TTC549 (cell line): Measurements from ENCODE around the gene RPL26.
"Not testable (repeated sequence)": the region's sequence is repeated elsewhere in the genome, so short reads cannot be mapped to it uniquely, and the experiment has no call there.

Experiments
- FAIRE-seq: peaks from 2 replicates; lab custom pipeline; 2012; peaks lifted over from hg19 to GRCh38; lab: Jason Lieb, UNC

RPL26 gene

GRCh38 chr17:8365143-8365542 is 17.9 kb downstream of the RPL26 start:
- no peak for FAIRE-seq

DNA sequence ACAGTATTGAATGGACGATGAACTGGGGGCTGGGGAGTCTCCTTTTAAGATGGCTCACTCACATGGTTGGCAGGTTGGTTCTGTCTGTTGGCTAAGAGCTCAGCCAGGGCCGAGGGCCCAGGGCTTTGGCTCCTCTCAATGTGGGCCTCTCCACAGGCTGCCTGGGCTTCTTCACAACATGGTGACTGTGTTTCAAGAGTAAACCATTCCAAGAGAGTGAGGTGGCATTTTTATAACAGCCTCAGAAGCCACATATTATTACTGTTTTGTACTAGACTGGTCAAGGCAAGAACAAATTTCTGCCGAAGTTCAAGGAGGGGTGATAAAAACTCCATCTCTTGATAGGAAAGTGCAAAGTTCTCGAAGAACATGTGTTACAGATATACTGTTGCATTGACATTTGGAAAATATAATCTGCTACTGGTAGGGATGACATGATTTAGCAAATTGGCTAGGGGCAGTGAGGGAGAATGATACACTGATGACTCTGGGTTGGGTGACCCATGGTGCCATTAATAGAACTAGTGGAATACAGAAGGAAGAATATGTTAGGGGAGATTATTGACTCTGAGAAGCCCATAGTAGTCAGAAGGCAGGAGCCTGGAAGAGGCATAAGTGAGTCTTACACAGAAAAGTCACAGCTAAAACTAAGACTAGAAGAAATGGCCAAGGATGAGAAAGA is 20.2 kb downstream of the RPL26 start:
- no peak for FAIRE-seq

GRCh38 chr17:8360751-8361150 is 22.2 kb downstream of the RPL26 start:
- no peak for FAIRE-seq

DNA sequence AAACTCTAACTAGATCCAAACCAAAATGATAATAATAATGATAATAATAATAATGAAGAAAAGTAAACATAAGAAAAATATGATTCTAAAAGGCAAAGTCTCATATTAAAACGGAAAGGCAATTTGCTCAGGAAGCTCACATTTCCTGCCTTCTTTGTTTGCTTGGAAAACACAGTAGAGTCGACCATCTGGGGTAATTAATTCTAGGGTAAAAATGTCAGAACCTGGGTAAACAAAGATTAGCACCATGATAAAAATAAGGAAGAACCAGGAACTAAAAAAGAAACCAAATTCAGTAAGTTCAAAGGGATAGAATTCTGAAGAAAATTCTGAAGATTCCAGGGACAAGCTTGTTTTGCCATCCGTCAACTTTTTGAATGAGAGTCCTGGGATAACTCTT is 22.7 kb downstream of the RPL26 start:
- FAIRE-seq: no peak

GRCh38 chr17:8359769-8360168 is 23.2 kb downstream of the RPL26 start:
- FAIRE-seq: no peak

- no peak for FAIRE-seq
Measured at GRCh38 chr17:8357910-8358309, 25.1 kb downstream of the RPL26 start.

GRCh38 chr17:8354236-8354635 is 28.8 kb downstream of the RPL26 start:
- no peak for FAIRE-seq

GRCh38 chr17:8353736-8354135 is 29.3 kb downstream of the RPL26 start:
- FAIRE-seq: no peak

DNA sequence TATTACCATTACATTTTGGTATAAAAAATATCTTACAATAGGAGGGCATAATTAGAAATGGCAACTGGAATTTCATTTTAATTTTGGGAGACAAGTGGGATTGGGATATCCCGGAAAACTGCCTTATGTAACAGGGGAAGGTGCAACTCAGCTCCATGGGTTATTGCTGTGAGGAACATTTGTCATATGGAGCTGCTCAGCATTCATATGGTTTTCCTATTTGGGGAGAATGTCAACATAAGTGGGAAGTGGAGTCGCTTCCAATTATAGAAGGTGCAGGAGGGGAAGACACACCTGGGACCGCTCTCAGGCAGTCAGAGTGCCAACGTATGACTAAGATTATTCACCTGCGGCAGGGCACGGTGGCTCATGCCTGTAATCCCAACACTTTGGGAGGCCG is 32.7 kb downstream of the RPL26 start:
- FAIRE-seq: no peak

GRCh38 chr17:8347001-8347400 is 36.0 kb downstream of the RPL26 start:
- FAIRE-seq: not testable (repeated sequence)

DNA sequence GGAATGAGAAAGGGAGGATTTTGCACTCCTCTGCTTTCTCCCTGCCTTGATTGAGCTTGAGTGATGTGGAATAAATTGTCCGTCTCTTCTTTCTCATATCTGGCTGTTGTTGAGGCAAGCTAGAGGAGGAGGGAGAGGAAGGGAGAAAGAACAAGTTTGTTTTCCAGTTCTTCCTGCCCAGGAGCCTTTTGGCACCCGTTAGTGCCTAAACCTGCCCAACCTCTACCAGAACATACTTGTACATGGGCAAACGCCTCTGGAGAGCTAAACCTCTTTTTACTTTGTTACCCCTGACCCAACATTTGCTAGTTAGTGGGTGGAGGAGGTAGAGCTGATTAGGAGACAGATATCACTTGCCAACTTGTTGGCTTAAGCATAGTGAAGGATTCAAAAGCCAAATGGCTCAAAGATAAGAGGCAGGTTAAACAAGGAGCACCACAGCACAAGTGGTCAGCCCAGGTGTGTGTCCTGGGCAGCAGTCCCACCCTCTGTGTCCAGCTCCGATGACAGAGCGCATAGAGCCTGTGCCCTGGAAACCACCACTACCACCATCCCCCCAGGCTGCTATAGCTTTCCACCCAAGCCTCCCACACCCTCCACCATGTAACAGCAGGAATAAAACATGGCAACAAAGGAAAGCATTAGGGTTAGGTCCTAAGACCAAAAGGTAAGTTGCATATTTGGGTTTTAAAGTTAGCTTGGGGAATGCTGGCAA is 36.9 kb downstream of the RPL26 start:
- no peak for FAIRE-seq

DNA sequence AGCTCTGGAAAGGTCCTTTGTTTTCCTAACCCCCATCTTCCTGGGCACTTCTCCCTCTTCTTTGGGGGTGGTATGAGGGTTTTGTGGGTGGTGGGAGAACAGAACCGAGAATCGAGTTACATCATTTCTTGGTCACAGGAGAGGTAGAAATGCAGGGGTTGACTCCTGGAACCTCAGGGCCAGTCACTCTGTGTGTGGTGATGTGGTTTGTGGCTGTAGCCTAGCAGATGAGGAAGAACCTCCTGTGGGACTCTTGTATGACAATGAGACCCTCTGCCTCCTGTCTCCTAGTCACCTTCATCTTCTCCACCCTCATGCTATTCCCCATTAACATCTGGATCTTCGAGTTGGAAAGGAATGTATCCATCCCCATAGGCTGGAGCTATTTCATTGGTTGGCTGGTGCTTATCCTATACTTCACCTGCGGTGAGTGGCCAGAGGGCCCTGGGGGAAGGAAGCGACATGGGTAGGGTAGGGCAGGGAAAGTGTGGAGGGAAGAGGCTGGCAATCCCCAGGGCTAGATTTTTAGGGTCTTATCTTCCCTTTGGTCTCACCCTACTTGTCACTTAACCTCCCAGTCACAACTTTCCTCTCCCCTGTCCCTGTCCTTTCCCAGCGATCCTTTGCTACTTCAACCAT is 37.8 kb downstream of the RPL26 start:
- FAIRE-seq: no peak

GRCh38 chr17:8341456-8341855 is 41.5 kb downstream of the RPL26 start:
- no peak for FAIRE-seq

DNA sequence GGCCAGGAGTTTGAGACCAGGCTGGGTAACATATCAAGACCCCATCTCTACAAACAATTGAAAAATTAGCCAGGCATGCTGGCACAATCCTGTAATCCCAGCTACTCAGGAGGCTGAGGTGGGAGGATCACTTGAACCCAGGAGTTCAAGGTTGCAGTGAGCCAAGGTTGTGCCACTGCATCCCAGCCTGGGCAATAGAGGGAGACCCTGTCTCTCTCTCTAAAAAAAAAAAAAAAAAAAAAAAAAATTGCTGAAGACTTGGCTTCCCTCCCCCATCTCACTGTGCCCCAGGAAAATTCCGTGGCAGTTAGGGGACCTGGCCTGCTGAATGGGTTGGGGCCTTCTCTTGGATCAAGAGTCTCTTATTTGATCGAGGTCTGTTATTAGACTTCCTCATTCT is 43.5 kb downstream of the RPL26 start, which contains the start of gene ODF4:
Gene ODF4 (plus strand): TSS at position 301 of the 400 bp plus-strand sequence. CDS start 212 bp downstream, outside the sequence.
- FAIRE-seq: no peak

DNA sequence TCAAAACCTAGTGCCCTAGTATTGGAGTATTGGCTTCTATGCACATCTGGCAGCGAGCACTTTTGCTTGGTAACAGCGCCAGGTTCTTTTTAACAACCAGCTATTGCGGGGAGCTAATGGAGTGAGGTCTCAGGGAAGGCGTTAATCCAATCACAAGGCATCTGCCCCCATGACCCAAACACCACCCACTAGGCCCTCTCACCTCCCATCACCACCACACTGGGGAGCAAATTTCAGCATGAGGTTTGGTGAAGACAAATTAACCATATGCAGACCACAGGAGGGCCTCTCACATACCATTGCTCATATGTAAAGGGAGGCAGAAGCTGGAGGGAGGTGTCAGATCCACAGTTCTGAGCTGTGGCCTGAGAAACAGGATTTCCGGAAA is 44.2 kb downstream of the RPL26 start:
- FAIRE-seq: no peak

GRCh38 chr17:8337802-8338752 is 44.9 kb downstream of the RPL26 start:
- no peak for FAIRE-seq

GRCh38 chr17:8333281-8333680 is 49.7 kb downstream of the RPL26 start:
- no peak for FAIRE-seq

- no peak for FAIRE-seq
Measured at GRCh38 chr17:8332688-8333087, 50.3 kb downstream of the RPL26 start.

DNA sequence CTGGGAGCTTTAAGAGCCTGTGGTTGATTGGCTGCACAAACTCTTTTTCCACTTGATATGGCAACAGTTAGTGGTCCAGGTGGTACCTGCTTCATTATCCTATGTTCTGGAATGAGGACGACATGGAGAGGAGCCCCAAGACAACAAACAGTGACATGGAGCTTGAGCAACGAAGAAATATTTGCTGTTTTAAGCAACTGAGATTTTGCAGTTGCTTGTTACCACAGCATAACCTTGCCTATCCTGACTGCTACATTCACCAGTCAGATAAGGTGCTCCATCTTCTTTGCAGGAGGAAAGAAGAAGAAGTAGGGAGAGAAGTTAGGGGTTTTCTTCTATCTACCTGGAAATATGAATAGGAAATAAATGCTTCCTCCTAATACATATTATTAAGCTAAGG is 50.9 kb downstream of the RPL26 start:
- FAIRE-seq: no peak
